ENCODE results near the gene MAP2K7. TPM values are rescaled to one million over a fixed set of nuclear protein-coding genes. Genes with fewer than 3 reads are reported as not detected.

MAP2K7 gene
- total RNA-seq, 1 experiment from 2014 or later: 59.1 TPM

DNA sequence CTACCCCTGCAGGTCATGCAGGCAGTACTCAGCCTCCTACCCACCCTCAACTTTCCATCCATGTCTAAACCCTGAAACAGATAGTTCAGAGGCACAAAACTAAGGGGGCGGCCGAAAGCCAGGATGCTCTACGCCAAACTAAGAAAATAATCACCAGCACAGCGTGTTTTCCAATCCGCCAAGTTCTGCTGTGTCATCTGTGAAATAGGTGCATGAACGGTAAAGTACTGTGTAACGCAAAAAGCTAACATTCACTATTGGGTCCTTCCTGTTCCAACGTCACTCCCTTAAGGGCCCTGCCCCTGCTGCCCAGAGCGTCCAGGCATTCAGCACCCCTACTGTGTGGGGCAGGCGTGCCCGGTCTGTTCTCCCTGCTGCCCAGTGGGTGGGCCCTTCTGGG lies 52.0 kb downstream of the MAP2K7 start:
- Histone ChIP-seq H3K4me1 (ENCODE audit: control insufficient read depth in 1 of 2, insufficient read depth in 2 of 2, low read length in 2 of 2) (peaks cover 0 to 8% of the 10 kb centered on the region in 2 experiments; a peak in 1 of 4 replicates), H3K4me2 (ENCODE audit: low read length) (no peak overlapping the region), H3K36me3 (ENCODE audit: control insufficient read depth in 1 of 2, insufficient read depth in 2 of 2, low read length in 2 of 2) (peaks cover 3 to 4% of the 10 kb centered on the region in 2 experiments; a peak in 2 of 4 replicates), H2AFZ (ENCODE audit: low read depth, low read length, poor library complexity, severe bottlenecking) (no peak overlapping the region), H3K9me3 (ENCODE audit: control insufficient read depth in 1 of 2, insufficient read depth in 1 of 2, low read depth in 1 of 2, low read length in 2 of 2) (no peaks in the 10 kb centered on the region), H3K79me2 (ENCODE audit: insufficient read depth, low read length) (no peaks in the 10 kb centered on the region), H3K27me3 (ENCODE audit: insufficient read depth, low read length) (no peaks in the 10 kb centered on the region), H3K27ac (ENCODE audit: low read depth, low read length) (no peak overlapping the region), H4K20me1 (ENCODE audit: insufficient read depth) (0 out of 2 replicates have a peak, but pooled peaks cover 2% of the 10 kb centered on the region), H3K9me2 (ENCODE audit: insufficient read depth) (no peaks in the 10 kb centered on the region), H3K4me3 (replicated peaks in 1 of 2; ENCODE audit: low read depth in 1 of 2, low read length in 2 of 2) (no peak overlapping the region), H3K9ac (ENCODE audit: low read length) (no peak overlapping the region)
- TF ChIP-seq RAD21 (IDR thresholded peaks at IDR 0.05; ENCODE audit: low read depth): no peak
- TF ChIP-seq, protein P1, sequence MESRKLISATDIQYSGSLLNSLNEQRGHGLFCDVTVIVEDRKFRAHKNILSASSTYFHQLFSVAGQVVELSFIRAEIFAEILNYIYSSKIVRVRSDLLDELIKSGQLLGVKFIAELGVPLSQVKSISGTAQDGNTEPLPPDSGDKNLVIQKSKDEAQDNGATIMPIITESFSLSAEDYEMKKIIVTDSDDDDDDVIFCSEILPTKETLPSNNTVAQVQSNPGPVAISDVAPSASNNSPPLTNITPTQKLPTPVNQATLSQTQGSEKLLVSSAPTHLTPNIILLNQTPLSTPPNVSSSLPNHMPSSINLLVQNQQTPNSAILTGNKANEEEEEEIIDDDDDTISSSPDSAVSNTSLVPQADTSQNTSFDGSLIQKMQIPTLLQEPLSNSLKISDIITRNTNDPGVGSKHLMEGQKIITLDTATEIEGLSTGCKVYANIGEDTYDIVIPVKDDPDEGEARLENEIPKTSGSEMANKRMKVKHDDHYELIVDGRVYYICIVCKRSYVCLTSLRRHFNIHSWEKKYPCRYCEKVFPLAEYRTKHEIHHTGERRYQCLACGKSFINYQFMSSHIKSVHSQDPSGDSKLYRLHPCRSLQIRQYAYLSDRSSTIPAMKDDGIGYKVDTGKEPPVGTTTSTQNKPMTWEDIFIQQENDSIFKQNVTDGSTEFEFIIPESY (IDR thresholded peaks at IDR 0.05; ENCODE audit: extremely low read depth, insufficient replicate concordance, low read length): no peak
- TF ChIP-seq SP1 (IDR thresholded peaks at IDR 0.05; ENCODE audit: low read depth): no peak
- no peak for TF ChIP-seq EZH2phosphoT487 (IDR thresholded peaks at IDR 0.05; ENCODE audit: borderline replicate concordance)
- no peak for TF ChIP-seq ZNF274 (IDR thresholded peaks at IDR 0.05; ENCODE audit: low read depth, low read length)
- no peak for TF ChIP-seq SRF (IDR thresholded peaks at IDR 0.05; ENCODE audit: low read depth)
- TF ChIP-seq JUND (IDR thresholded peaks at IDR 0.05): no peak
- TF ChIP-seq CBX3 (IDR thresholded peaks at IDR 0.05; ENCODE audit: low read depth): no peak
- TF ChIP-seq EGR1 (IDR thresholded peaks at IDR 0.05; ENCODE audit: low read depth): no peak
- TF ChIP-seq, protein P2, sequence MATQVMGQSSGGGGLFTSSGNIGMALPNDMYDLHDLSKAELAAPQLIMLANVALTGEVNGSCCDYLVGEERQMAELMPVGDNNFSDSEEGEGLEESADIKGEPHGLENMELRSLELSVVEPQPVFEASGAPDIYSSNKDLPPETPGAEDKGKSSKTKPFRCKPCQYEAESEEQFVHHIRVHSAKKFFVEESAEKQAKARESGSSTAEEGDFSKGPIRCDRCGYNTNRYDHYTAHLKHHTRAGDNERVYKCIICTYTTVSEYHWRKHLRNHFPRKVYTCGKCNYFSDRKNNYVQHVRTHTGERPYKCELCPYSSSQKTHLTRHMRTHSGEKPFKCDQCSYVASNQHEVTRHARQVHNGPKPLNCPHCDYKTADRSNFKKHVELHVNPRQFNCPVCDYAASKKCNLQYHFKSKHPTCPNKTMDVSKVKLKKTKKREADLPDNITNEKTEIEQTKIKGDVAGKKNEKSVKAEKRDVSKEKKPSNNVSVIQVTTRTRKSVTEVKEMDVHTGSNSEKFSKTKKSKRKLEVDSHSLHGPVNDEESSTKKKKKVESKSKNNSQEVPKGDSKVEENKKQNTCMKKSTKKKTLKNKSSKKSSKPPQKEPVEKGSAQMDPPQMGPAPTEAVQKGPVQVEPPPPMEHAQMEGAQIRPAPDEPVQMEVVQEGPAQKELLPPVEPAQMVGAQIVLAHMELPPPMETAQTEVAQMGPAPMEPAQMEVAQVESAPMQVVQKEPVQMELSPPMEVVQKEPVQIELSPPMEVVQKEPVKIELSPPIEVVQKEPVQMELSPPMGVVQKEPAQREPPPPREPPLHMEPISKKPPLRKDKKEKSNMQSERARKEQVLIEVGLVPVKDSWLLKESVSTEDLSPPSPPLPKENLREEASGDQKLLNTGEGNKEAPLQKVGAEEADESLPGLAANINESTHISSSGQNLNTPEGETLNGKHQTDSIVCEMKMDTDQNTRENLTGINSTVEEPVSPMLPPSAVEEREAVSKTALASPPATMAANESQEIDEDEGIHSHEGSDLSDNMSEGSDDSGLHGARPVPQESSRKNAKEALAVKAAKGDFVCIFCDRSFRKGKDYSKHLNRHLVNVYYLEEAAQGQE (IDR thresholded peaks at IDR 0.05; ENCODE audit: low read depth): no peak
- intact Hi-C loops (cut with micrococcal nuclease): no loop called here
- CTCF ChIA-PET: no interaction called here
- no TSS peak for BruUV-seq (replicated peaks)
- no peak for DNase-seq (ENCODE audit: low read depth, low spot score)
- RAD21 ChIA-PET (ENCODE audit: low non-redundant PET in 1 of 2, low total read pairs in 2 of 2, uncharacterized antibody in 2 of 2, unreplicated experiment in 2 of 2): no interaction called here
- 0 out of 2 replicates have a peak, but pooled peaks have one; percentile 15 for ATAC-seq
- POLR2A ChIA-PET: interaction anchor here (0.7 kb wide), 1 partner anchor 10 kb away, joined by 3 read pairs; no protein-coding TSS in a partner anchor

Measured in HCT116 (cell line).